Activated naive CD4-positive, alpha-beta T cell treated with anti-CD3 and anti-CD28 coated beads for 36 hours (primary cell): ENCODE results near the gene GNG7. TPM values are rescaled to one million over a fixed set of nuclear protein-coding genes. Genes with fewer than 3 reads are reported as not detected.

Experiments
- CTCF ChIA-PET: fragments of 350-600 bp; sonication (Branson Sonifier 250); formaldehyde crosslinking; loops from one replicate; lab custom pipeline; 2021; ENCODE audit warnings: antibody characterized with exemption; lab: Charles Lee
- DNase-seq: peaks from one replicate; pipeline ENCODE4 v3.0.0-alpha.2; 2020
- H3K27ac Mint-ChIP-seq: one replicate; pipeline ENCODE4 v1.8.0; 2021; ENCODE audit warnings: mild to moderate bottlenecking, mixed read lengths
- H3K27me3 Mint-ChIP-seq: one replicate; pipeline ENCODE4 v1.8.0; 2021; ENCODE audit warnings: low read depth, mixed read lengths
- H3K36me3 Mint-ChIP-seq: one replicate; pipeline ENCODE4 v1.8.0; 2021; ENCODE audit warnings: low read depth, mixed read lengths
- H3K4me1 Mint-ChIP-seq: one replicate; pipeline ENCODE4 v1.8.0; 2021; ENCODE audit warnings: low read depth, mixed read lengths
- H3K4me3 Mint-ChIP-seq: one replicate; pipeline ENCODE4 v1.8.0; 2021; ENCODE audit warnings: mild to moderate bottlenecking, moderate library complexity, mixed read lengths
- H3K9me3 Mint-ChIP-seq: one replicate; pipeline ENCODE4 v1.8.0; 2021; ENCODE audit warnings: mixed read lengths
- intact Hi-C: fragments of 100-400 bp; cut with micrococcal nuclease; formaldehyde crosslinking; loops from one replicate; pipeline ENCODE4 v1.15.1; 2023
- total RNA-seq, 2 experiments: library from RNA; stranded (reverse); gene quantifications; one replicate each; pipeline ENCODE4 v1.2.3, GENCODE V29; 2021

The GNG7 gene
- total RNA-seq, 2 experiments from 2014 or later: 0.74 to 1.1 TPM

- intact Hi-C loops: no loop called here
- H3K27ac Mint-ChIP-seq: no peak overlapping the region
- CTCF ChIA-PET: no interaction called here
- H3K36me3 Mint-ChIP-seq: peaks cover 20% of the 10 kb centered on the region
- no peak for DNase-seq
- peaks cover 13% of the 10 kb centered on the region for H3K4me1 Mint-ChIP-seq
- no peaks in the 10 kb centered on the region for H3K9me3 Mint-ChIP-seq
- no peaks in the 10 kb centered on the region for H3K27me3 Mint-ChIP-seq
- no peak overlapping the region for H3K4me3 Mint-ChIP-seq
Observed at GRCh38 chr19:2733930-2734588, 31.6 kb upstream of the GNG7 start.

- H3K4me1 Mint-ChIP-seq: peaks cover 6% of the 10 kb centered on the region
- no peaks in the 10 kb centered on the region for H3K9me3 Mint-ChIP-seq
- H3K4me3 Mint-ChIP-seq: no peak overlapping the region
- no peak for DNase-seq
- CTCF ChIA-PET: no interaction called here
- intact Hi-C loops: no loop called here
- peaks cover 15% of the 10 kb centered on the region for H3K36me3 Mint-ChIP-seq
- H3K27me3 Mint-ChIP-seq: no peaks in the 10 kb centered on the region
- H3K27ac Mint-ChIP-seq: no peak overlapping the region
Observed at GRCh38 chr19:2732883-2733282, 30.4 kb upstream of the GNG7 start.

DNA sequence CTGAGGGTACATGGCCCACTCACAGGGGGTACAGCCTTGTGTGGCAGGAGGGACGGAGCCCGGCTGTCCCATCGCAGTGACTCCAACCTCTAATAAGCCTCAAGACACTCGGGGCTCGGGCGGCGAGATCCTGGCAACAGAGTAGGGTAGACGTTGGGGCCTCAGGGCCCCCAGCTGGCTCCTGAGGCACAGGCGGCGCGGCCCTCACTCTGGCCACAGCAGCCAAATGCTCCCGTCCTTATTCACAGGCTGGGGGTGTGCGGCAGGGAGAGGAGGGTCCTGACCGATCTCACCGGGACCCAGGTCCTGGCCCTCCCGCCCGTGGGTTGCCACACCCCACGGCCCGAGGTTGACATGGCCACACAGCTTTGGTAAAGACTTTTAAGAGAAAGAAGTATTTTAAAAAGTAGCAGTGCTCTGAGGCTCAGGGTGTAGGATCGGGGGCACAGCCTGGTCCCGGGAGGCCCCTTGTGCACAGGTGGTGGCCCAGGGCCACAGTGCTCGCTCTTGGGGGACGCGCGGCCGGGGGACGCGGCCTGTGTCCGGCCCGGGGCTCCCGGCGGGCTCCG lies 29.7 kb upstream of the GNG7 start:
- intact Hi-C loops: no loop called here
- Mint-ChIP-seq H3K27me3 (no peaks in the 10 kb centered on the region), H3K36me3 (peaks cover 15% of the 10 kb centered on the region), H3K4me3 (no peak overlapping the region), H3K4me1 (peaks cover 6% of the 10 kb centered on the region), H3K27ac (no peak overlapping the region), H3K9me3 (no peaks in the 10 kb centered on the region)
- CTCF ChIA-PET: no interaction called here
- DNase-seq: no peak

DNA sequence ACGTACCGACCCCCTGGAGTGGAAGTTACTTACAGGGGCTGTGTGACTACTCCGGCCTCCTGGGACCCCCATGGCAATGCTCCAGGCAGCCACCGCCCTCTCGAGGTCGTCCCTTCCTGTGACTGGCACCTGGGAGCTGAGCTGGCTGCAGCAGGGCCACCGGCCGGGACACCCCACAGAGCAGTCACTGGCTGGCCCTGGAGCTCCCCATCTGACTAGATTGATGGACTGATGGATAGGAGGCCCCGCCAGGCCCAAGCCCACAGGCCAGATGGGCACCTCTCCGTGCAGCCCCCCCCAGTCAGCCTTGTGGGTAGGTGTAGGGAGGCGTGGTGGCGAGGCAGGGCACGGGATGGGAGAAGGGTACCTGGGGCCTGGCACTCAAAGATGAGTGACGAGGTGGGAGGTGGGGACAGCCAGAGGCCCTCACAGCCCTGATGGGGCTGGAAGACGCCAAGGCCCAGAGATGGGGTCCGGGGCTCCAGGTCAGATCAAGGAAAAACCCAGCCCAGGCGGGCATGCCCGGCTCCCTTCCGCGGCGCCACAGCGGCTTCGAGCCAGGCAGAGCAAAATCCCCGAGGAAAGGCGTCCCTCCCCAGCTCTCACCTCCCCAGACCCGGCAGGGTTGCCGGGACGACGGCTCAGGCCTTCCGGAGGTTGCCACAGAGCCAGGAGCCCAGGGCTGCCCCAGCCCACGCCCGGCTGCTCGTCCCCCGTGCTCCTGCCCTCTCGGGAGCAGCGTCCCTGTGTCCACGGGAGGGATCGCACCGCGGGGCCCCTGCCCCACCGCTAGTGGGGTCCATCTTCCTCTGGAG lies 28.9 kb upstream of the GNG7 start:
- Mint-ChIP-seq H3K36me3 (peaks cover 8% of the 10 kb centered on the region), H3K9me3 (no peaks in the 10 kb centered on the region), H3K27ac (no peak overlapping the region), H3K4me3 (no peak overlapping the region), H3K4me1 (peaks cover 4% of the 10 kb centered on the region), H3K27me3 (peaks cover 3% of the 10 kb centered on the region)
- intact Hi-C loops: no loop called here
- CTCF ChIA-PET: no interaction called here
- no peak for DNase-seq

DNA sequence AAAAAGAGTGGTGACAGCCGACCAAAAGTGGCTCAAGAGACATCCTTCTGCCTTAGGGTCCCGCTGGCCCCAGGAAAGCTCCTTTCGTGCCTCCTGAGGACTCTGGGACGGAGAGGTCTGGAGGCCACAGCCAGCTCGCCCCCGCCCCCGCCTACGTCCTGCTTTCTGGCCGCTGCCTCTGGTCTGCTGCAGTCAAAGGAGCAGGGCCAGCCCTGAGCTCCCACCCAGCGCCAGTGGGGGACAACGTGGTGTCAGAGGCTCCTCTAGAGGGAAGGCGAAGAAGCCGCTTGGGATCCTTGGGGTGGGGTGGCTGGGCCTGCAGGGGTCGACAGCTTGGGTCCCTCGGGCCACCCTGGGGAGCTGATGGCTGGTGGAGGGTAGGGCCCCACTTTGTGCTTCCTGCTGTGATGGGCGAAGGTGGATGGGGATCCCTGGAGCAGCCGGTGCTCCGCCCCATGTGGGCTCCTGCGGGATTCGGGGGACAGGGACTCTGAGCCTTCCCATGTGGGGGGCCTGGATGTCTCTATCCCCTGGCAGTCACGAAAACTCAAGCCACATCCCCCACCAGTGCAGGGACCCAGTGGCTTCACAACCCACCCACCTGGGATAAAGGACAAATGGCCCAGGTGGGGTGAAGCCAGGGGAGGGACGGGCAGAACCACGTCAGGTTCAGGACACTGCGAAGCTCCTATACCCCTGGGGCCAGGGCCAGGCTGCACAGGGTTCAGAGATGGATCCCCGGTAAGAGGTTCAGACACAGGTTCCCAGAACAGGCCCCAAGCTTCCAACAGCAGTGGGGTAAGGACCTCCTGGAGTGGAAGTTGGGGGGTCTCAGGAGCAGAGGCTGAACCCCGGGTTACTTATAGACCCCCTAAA lies 27.7 kb upstream of the GNG7 start:
- peaks cover 3% of the 10 kb centered on the region for H3K36me3 Mint-ChIP-seq
- CTCF ChIA-PET: no interaction called here
- intact Hi-C loops: no loop called here
- no peak overlapping the region for H3K27ac Mint-ChIP-seq
- H3K9me3 Mint-ChIP-seq: no peaks in the 10 kb centered on the region
- DNase-seq: no peak
- H3K4me3 Mint-ChIP-seq: no peak overlapping the region
- H3K27me3 Mint-ChIP-seq: peaks cover 7% of the 10 kb centered on the region
- H3K4me1 Mint-ChIP-seq: peaks cover 2% of the 10 kb centered on the region

DNA sequence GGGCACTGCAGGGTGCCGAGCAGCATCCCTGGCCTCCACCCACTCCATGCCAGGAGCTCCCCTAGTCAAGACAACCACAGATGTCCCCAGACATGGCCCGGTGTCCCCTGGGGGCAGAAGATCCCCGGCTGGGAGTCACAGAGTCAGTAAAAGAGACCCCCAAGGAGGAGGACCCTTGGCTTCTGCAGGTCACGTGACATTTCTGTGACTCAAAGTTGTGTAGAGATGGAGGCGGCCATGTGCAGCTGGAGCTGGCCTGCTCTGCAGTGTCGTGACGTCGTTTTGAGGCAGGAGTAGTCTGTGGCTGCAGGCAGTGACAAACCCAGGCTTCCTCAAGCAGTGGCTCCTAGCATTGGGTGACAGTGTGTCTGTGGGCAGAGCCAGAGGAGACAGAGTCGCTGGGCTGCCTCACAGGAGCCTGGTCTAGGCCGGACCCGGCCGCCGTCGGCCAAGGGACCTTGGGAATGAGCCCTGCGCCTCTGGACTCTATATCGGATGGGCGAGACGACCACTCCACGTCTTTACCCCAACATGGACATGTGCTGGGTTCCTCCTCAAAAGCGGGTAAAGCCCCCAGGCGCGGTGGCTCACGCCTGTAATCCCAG lies 26.4 kb upstream of the GNG7 start:
- no peak for DNase-seq
- CTCF ChIA-PET: no interaction called here
- H3K9me3 Mint-ChIP-seq: no peaks in the 10 kb centered on the region
- peaks cover 2% of the 10 kb centered on the region for H3K4me1 Mint-ChIP-seq
- peaks cover 3% of the 10 kb centered on the region for H3K36me3 Mint-ChIP-seq
- H3K27me3 Mint-ChIP-seq: peaks cover 13% of the 10 kb centered on the region
- H3K27ac Mint-ChIP-seq: no peak overlapping the region
- intact Hi-C loops: no loop called here
- no peak overlapping the region for H3K4me3 Mint-ChIP-seq

GRCh38 chr19:2727640-2727944 lies 25.1 kb upstream of the GNG7 start:
- CTCF ChIA-PET: interaction anchor here (1.0 to 1.2 kb wide), 2 partner anchors 21 to 79 kb away, joined by 3 read pairs; no protein-coding TSS in a partner anchor
- Mint-ChIP-seq H3K36me3 (no peaks in the 10 kb centered on the region), H3K27me3 (peaks cover 13% of the 10 kb centered on the region), H3K4me3 (no peak overlapping the region), H3K27ac (no peak overlapping the region), H3K9me3 (no peaks in the 10 kb centered on the region), H3K4me1 (peaks cover 2% of the 10 kb centered on the region)
- no peak for DNase-seq
- intact Hi-C loops: no loop called here

GRCh38 chr19:2726904-2727639 lies 24.6 kb upstream of the GNG7 start:
- CTCF ChIA-PET: interaction anchor here (1.0 to 1.2 kb wide), 2 partner anchors 22 to 79 kb away, joined by 3 read pairs; no protein-coding TSS in a partner anchor
- Mint-ChIP-seq H3K27ac (no peak overlapping the region), H3K4me3 (no peak overlapping the region), H3K27me3 (peaks cover 17% of the 10 kb centered on the region), H3K9me3 (no peaks in the 10 kb centered on the region), H3K4me1 (peaks cover 2% of the 10 kb centered on the region), H3K36me3 (no peaks in the 10 kb centered on the region)
- DNase-seq: no peak
- intact Hi-C loops: no loop called here

DNA sequence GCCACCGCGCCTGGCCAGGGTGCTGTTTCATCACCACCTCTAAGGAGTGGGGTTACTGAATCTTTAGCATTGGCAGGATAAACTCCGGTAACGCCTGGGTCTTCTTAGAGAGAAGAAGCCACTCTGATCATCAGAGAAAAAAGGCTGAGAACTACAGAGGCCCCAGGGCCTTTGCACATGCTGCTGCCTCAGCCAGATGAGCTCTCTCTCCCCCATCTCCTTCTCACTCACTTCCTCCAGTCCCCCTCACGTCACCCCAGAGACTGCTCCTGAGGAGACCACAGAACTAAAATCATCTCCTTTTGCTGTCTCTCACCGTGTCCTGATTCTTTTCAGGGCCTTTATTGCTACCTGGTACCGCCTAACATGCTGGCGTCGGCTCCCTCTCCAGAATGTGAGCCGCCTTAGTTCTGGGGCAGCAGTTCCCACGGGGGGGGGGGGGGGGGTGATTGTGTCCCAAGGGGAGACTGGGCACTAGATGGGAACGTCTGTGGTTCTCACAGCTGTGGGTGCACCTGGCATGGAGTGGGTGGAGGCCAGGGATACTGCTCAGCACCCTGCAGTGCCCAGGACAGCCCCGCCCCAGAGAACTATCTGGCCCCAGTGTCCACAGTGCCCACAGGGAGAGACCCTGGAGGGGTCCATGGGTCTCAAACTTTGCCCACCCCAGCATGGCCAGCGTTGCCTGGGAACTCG lies 23.8 kb upstream of the GNG7 start:
- no peaks in the 10 kb centered on the region for H3K36me3 Mint-ChIP-seq
- H3K27ac Mint-ChIP-seq: no peak overlapping the region
- intact Hi-C loops: no loop called here
- H3K4me1 Mint-ChIP-seq: peaks cover 2% of the 10 kb centered on the region
- CTCF ChIA-PET: interaction anchor here (1.2 kb wide), 1 partner anchor 78 kb away, joined by 3 read pairs; no protein-coding TSS in a partner anchor
- DNase-seq: no peak
- H3K27me3 Mint-ChIP-seq: peaks cover 23% of the 10 kb centered on the region
- no peaks in the 10 kb centered on the region for H3K9me3 Mint-ChIP-seq
- H3K4me3 Mint-ChIP-seq: no peak overlapping the region

DNA sequence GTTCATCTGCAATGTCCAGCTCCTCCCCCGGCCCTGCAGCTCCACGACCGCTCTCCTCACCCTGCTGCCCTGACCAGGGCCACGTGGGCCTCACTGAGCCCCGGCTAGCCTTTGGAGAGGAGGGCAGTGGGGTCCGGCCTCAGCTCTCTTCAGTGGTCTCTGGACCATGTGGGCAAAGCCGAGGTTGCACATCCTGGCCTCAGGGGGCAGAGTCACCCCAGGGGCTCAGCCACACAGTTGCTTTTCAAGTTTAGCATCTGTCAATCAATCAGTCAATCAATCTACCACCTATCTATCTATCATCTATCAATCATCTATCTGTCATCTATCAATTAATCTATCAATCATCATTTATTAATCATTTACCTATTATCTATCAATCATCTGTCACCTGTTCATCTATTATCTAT lies 21.7 kb upstream of the GNG7 start:
- peaks cover 31% of the 10 kb centered on the region for H3K27me3 Mint-ChIP-seq
- intact Hi-C loops: no loop called here

GRCh38 chr19:2723747-2724146 lies 21.3 kb upstream of the GNG7 start:
- H3K36me3 Mint-ChIP-seq: no peaks in the 10 kb centered on the region
- no peak for DNase-seq
- H3K4me3 Mint-ChIP-seq: no peak overlapping the region

More for the DNA sequence above, 21.7 kb upstream of the GNG7 start:
- no peak for DNase-seq
- Mint-ChIP-seq H3K27ac (no peak overlapping the region), H3K4me1 (peaks cover 5% of the 10 kb centered on the region), H3K9me3 (no peaks in the 10 kb centered on the region), H3K36me3 (no peaks in the 10 kb centered on the region), H3K4me3 (no peak overlapping the region)
- CTCF ChIA-PET: no interaction called here

More at GRCh38 chr19:2723747-2724146, 21.3 kb upstream of the GNG7 start:
- Mint-ChIP-seq H3K27ac (no peak overlapping the region), H3K27me3 (peaks cover 31% of the 10 kb centered on the region), H3K9me3 (no peaks in the 10 kb centered on the region), H3K4me1 (peaks cover 5% of the 10 kb centered on the region)
- intact Hi-C loops: no loop called here
- CTCF ChIA-PET: no interaction called here
